Activated CD8-positive, alpha-beta memory T cell treated with anti-CD3 and anti-CD28 coated beads for 4 hours (primary cell): ENCODE results near the gene CST7.
"Not testable (repeated sequence)": the region's sequence is repeated elsewhere in the genome, so short reads cannot be mapped to it uniquely, and the experiment has no call there.

Experiments
- DNase-seq, 2 donors: peaks; one replicate each; pipeline ENCODE4 v3.0.0-alpha.2; 2020; ENCODE audit warnings: low read depth in 2 of 2

Gene CST7

GRCh38 chr20:24986436-24987015 is 37.5 kb downstream of the CST7 start:
- no peak for DNase-seq

DNA sequence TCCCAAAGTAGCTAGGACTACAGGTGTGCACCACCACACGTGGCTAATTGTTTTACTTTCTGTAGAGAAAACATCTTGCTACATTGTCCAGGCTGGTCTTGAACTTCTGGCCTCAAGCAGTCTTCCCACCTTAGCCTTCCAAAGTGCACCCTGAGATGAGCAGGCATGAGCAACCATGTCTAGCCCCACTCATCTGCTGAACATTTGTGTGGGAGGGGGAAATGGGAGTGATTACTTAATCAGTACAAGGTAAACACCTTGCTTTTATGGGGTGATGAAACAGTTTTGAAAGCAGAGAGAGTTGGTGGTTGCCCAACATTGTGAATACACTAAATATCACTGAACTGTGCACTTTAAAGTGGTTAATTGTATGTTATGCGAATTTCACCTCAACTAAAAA is 38.2 kb downstream of the CST7 start:
- no peak for DNase-seq

DNA sequence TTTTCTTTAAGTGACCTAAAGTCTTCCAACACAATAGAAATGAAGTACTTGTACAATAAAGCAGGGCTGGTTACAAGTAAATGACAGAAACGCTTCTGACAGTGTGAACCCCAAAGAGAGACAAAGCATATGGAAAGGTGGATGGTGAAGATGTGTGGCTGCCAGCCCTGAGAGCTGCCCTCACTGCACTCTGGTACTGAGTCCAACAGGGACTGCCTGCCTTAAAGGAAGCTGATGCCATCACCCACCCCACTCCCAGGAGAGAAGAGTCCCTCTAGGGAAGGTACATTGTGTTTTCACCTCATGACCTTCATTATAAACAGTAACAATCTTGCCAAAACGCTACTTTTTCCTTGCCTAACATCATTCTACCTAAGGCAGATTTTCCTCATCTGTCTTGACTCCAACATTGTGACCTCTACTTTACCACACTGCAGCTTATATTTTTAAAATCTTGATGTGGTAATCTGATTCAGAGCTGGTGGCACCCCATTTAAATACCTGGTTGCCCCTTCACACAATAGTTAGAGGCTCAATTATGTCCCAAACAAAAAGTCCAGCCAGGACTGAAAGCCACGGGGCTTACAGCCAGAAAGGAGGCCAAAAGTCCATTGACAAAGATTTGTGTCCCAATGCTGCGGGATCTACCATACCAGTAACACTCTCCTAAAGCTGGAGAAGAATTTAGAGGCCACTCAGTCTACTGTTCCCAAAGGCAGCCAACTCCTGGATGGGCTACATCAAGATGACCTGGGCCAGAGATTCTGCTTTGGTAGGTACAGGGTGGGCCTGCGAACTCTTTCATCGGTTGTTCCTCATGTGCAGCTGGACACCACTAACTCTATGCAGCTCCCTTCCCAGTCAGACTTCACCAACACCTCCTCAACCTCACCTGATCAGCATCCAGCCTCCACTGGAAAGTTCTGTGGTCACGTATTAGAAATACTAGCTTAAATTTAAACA is 39.1 kb downstream of the CST7 start:
- no peak for DNase-seq

- DNase-seq = no peak
These were observed 40.1 kb downstream of the CST7 start for GRCh38 chr20:24989162-24989561.

DNA sequence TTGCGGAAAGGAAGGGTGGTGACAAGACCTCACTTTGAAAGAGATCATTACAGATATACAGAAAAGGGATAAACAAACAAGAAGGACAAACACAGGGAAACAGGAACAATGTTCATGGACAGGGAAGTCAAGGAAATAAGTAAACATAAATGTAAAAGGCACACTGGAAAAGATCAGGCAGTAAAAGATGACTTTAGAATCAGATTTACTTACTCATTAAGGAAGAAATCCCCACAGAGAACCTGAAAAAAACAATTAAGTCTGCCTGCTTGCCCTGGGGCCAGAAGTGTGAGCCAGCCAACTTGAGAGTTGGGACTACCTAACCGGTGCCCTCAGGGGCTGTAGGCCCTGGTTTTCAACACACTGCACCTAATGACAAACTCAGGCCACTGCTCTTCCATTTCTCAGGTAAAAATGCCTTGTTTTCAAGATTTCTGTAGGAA is 41.8 kb downstream of the CST7 start:
- no peak for DNase-seq

DNA sequence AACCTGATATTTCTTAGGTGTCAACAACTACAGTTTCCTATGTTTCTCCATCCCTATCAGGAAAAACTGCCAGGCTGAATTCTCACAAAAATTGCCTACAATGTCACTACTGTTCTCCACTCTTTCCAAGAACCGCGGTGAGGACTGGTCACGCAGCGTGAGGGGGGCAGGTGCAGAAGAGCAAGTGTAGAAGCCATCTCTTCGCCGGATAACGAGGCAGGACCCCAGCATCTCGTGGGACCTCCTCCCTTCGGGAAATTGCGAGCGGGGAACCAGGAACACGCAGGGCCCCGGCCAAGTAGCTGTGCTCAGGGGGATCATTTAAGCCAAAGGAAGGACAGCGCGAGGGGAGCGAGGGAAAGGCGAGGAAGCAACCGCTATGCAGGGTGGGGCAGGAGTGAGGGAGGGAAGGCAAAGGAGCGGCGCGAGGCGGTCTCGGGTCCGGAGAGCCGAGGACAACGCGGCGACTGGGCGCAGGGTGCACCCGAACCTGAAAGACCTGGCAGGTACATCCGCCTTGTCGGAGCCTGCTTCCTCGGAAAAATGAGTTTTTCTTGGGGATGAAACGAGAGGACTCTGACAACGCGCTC is 42.9 kb downstream of the CST7 start:
- no peak for DNase-seq

GRCh38 chr20:24992487-24993205 is 43.6 kb downstream of the CST7 start, which contains the start of gene APMAP:
TSS of gene APMAP (minus strand) at chr20:24992751. CDS start at chr20:24992688, 63 bp downstream.
- peak; percentile 91 to 94 for DNase-seq

- no peak for DNase-seq
These were observed 44.5 kb downstream of the CST7 start for GRCh38 chr20:24993337-24994185.

- no peak for DNase-seq
These were observed 45.1 kb downstream of the CST7 start for GRCh38 chr20:24994186-24994465.

DNA sequence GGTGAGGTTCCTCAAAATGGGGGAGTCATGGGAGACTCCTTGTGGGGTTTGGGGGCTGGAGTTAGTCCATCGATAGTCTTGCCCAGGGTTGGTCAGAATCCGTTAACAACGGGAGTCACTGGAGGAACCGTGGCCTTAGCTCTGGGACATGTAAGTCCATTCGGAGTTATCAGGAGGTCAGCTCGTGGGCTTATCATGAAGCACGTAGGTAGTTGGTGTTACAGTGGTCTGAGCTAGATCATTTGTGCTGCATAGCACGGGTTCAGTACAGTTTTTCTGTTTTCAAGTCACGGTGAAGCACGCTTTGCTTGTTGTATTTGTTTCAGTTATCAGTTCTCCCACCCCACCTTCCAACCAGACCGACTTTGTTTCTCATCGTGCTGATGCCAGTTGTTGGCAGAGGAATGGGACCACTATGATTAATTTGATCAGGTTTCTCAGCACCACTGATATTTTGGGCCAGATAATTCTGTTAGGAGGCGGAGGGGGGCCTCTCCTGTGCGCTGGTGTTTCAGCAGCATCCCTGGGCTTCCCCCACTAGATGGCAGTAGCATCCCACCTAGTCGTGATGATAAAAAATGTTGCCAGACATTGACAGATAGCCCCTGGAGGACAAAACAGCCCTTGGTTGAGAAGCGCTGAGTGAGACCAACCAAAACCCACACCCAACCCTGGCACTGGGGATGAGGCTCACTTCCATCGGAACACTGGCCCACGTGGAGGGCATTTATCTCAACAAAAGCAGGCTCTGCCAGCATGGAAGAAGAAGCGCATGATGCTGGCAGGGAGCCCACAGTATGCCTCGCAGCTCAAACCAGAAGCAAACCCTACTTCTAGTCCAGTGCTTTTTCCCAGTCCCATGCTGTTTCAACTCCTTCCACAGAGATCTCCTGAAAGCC is 45.6 kb downstream of the CST7 start:
- DNase-seq = peak; percentile 66 to 67

- DNase-seq = no peak
These were observed 46.8 kb downstream of the CST7 start for GRCh38 chr20:24995741-24996448.

GRCh38 chr20:24996449-24997377 is 47.6 kb downstream of the CST7 start:
- no peak for DNase-seq

- no peak for DNase-seq
These were observed 49.1 kb downstream of the CST7 start for GRCh38 chr20:24998121-24998520.

DNA sequence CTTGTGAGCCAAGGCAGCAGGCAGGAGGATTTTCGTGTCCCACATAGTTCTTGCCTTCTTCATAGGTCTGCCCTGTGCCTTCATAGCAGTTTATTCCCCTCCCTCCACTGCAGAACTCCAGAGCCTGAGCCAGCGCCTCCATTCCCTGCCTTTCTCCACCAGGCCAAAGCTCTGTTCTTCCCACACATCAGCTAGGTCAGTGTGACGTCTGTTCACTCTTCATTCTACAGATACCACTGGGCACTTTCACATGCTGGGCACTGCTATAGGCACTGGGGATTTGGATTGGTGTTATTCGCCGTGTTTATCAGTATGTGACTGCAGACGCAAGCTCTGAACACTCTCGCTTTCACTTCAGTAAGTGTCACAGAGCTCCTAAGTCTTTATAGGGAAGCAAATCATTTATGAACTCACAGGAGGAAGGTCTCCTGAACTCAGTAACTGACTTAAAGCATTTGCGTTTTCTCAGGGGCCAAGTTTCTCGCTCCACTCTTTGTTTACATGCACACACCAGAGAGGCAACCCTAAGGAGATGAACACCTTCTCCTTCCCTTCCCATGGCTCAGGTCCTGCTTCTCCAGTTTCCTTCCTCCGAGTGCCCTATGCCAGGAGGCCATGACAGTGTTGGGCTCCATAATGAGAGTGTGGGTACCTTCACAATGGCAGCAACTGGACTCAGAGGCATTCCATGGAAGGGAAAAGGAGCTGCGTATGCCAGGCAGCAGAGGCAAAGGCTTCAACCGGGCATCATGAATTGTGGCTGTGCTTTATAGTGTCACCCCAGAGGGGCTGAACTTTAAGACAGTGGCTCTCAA is 49.8 kb downstream of the CST7 start:
- DNase-seq = no peak

DNA sequence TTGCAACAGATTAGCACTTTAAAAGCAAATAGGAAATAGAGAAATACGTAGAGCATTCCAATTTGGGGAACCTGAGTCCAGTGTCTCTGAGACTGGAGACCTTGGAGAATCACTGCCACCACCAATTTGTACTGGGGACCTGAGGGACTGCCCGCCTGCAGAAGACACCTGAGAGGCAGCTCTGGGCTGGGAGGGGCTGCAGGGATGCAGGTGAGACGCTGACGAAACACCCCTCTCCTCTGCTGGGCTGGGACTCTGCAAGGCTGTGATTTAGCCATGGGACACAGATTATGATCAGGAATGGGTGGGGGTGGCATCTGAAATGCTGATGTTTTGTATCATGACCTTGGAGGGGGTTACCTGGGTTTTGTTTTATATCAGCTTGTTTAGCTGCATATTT is 50.5 kb downstream of the CST7 start:
- no peak for DNase-seq

GRCh38 chr20:25000268-25000801 is 51.3 kb downstream of the CST7 start:
- no peak for DNase-seq

GRCh38 chr20:25001323-25001722 is 52.3 kb downstream of the CST7 start:
- not testable (repeated sequence) for DNase-seq
